Hepatocyte (in vitro differentiated cells): Measurements from ENCODE around the gene SF3B5. TPM values are rescaled to one million over a fixed set of nuclear protein-coding genes. Genes with fewer than 3 reads are reported as not detected.

ENCODE experiments used
- DNase-seq: peaks from one replicate; pipeline ENCODE4 v3.0.0-alpha.2; 2016; ENCODE audit warnings: low spot score
- H2AFZ ChIP-seq: fragments of 200-600 bp; sonication (generic); 2 replicates; pipeline ENCODE4 v1.6.0; 2016; ENCODE audit warnings: antibody characterized with exemption, mild to moderate bottlenecking
- H3K27ac ChIP-seq: fragments of 200-600 bp; sonication (generic); 2 replicates; pipeline ENCODE4 v1.5.1; 2016; ENCODE audit warnings: mild to moderate bottlenecking
- H3K27me3 ChIP-seq: fragments of 200-600 bp; sonication (generic); 2 replicates; pipeline ENCODE4 v1.6.1; 2016
- H3K36me3 ChIP-seq: fragments of 200-600 bp; sonication (generic); replicated peaks from 2 replicates; pipeline ENCODE4 v1.5.1; 2016; ENCODE audit warnings: low read depth; ENCODE audit not compliant: insufficient read depth
- H3K4me1 ChIP-seq: fragments of 200-600 bp; sonication (generic); 2 replicates; pipeline ENCODE4 v1.5.1; 2016; ENCODE audit warnings: mild to moderate bottlenecking, moderate library complexity; ENCODE audit not compliant: insufficient read depth
- H3K4me2 ChIP-seq: fragments of 200-600 bp; sonication (generic); 2 replicates; pipeline ENCODE4 v1.6.0; 2016
- H3K4me3 ChIP-seq: fragments of 200-600 bp; sonication (generic); 2 replicates; pipeline ENCODE4 v1.5.1; 2016; ENCODE audit warnings: mild to moderate bottlenecking
- H3K79me2 ChIP-seq: fragments of 200-600 bp; sonication (generic); 2 replicates; pipeline ENCODE4 v1.6.0; 2017; ENCODE audit warnings: mild to moderate bottlenecking
- H3K9me2 ChIP-seq: fragments of 200-600 bp; sonication (generic); replicated peaks from 2 replicates; pipeline ENCODE4 v1.6.0; 2017; ENCODE audit warnings: mild to moderate bottlenecking; ENCODE audit not compliant: insufficient read depth
- H3K9me3 ChIP-seq: fragments of 200-600 bp; sonication (generic); 2 replicates; pipeline ENCODE4 v1.5.1; 2016; ENCODE audit warnings: low read depth, mild to moderate bottlenecking
- H4K20me1 ChIP-seq: fragments of 200-600 bp; sonication (generic); 2 replicates; pipeline ENCODE4 v1.6.0; 2016; ENCODE audit warnings: mild to moderate bottlenecking; ENCODE audit not compliant: insufficient read depth, poor library complexity, severe bottlenecking
- CTCF ChIP-seq: fragments of 200-600 bp; sonication (generic); IDR thresholded peaks from 2 replicates; pipeline ENCODE4 v1.5.1; 2016; ENCODE audit warnings: antibody characterized with exemption, mild to moderate bottlenecking; ENCODE audit not compliant: poor library complexity
- EZH2 ChIP-seq: fragments of 200-600 bp; sonication (generic); IDR thresholded peaks from 2 replicates; pipeline ENCODE4 v1.6.1; 2016; ENCODE audit warnings: antibody characterized with exemption, mild to moderate bottlenecking, borderline replicate concordance
- EZH2phosphoT487 ChIP-seq: fragments of 200-600 bp; sonication (generic); IDR thresholded peaks from one replicate; pipeline ENCODE4 v1.6.1; 2018; ENCODE audit warnings: antibody characterized with exemption, mild to moderate bottlenecking, low read depth, moderate library complexity; ENCODE audit not compliant: unreplicated experiment, severe bottlenecking
- WGBS: methylation state at CpG from one replicate; pipeline ENCODE4 v1.1.6; 2016; ENCODE audit warnings: low lambda C conversion rate; ENCODE audit errors: missing lambda C conversion rate; 5-methylcytosine and 5-hydroxymethylcytosine counted together
- polyA plus RNA-seq: library from polyadenylated mRNA; unstranded; fragments of >200 nt; fragmentation: Nextera tagmentation; extraction: Ambion mirVana; gene quantifications from 2 replicates; pipeline ENCODE4 v1.2.1, GENCODE V29; 2016
- total RNA-seq: library from RNA; depleted of rRNA; stranded (reverse); fragments of >200 nt; gene quantifications from 2 replicates; pipeline ENCODE4 v1.2.3, GENCODE V29; 2014

SF3B5 gene
- total and polyA plus RNA-seq, 2 experiments from 2014 or later = 147 to 155 TPM

- H2AFZ ChIP-seq = no peak overlapping the region
- DNase-seq = no peak
- no peaks in the 10 kb centered on the region for H3K9me3 ChIP-seq
- H3K27me3 ChIP-seq = no peaks in the 10 kb centered on the region
- no peaks in the 10 kb centered on the region for H3K4me1 ChIP-seq
- H3K79me2 ChIP-seq = no peaks in the 10 kb centered on the region
- no peaks in the 10 kb centered on the region for H3K9me2 ChIP-seq
- H3K36me3 ChIP-seq = no peaks in the 10 kb centered on the region
- H3K27ac ChIP-seq = no peak overlapping the region
- H3K4me3 ChIP-seq = no peak overlapping the region
- TF ChIP-seq CTCF = no peak
- 88% methylated on average over 6 of the region's 6 CpGs for WGBS
- H3K4me2 ChIP-seq = no peak overlapping the region
- H4K20me1 ChIP-seq = no peaks in the 10 kb centered on the region
These were observed 40.0 kb downstream of the SF3B5 start for GRCh38 chr6:144055121-144055931.

- 77% methylated on average over 3 of the region's 3 CpGs for WGBS
- Histone ChIP-seq H3K4me2 (no peak overlapping the region), H3K9me3 (no peaks in the 10 kb centered on the region), H3K36me3 (no peaks in the 10 kb centered on the region), H4K20me1 (no peaks in the 10 kb centered on the region), H3K27ac (no peak overlapping the region), H3K4me1 (no peaks in the 10 kb centered on the region), H3K9me2 (no peaks in the 10 kb centered on the region), H3K79me2 (no peaks in the 10 kb centered on the region), H3K27me3 (no peaks in the 10 kb centered on the region), H2AFZ (no peak overlapping the region), H3K4me3 (no peak overlapping the region)
- no peak for DNase-seq
- no peak for TF ChIP-seq CTCF
- no peak for TF ChIP-seq EZH2
- TF ChIP-seq EZH2phosphoT487 = no peak
These were observed 41.8 kb downstream of the SF3B5 start for GRCh38 chr6:144053601-144054000.

GRCh38 chr6:144052488-144052887 lies 42.9 kb downstream of the SF3B5 start:
- H3K9me3 ChIP-seq = no peaks in the 10 kb centered on the region
- H4K20me1 ChIP-seq = no peaks in the 10 kb centered on the region
- no peaks in the 10 kb centered on the region for H3K9me2 ChIP-seq
- no peaks in the 10 kb centered on the region for H3K36me3 ChIP-seq
- no peaks in the 10 kb centered on the region for H3K4me1 ChIP-seq
- TF ChIP-seq EZH2 = no peak
- no peak for TF ChIP-seq EZH2phosphoT487
- TF ChIP-seq CTCF = no peak
- no peak for DNase-seq
- H3K4me2 ChIP-seq = no peak overlapping the region
- no peaks in the 10 kb centered on the region for H3K79me2 ChIP-seq
- H2AFZ ChIP-seq = no peak overlapping the region
- H3K27me3 ChIP-seq = no peaks in the 10 kb centered on the region
- no peak overlapping the region for H3K27ac ChIP-seq
- H3K4me3 ChIP-seq = no peak overlapping the region
